Measurements from ENCODE around the gene CACUL1.
"Not testable (repeated sequence)": the region's sequence is repeated elsewhere in the genome, so short reads cannot be mapped to it uniquely, and the experiment has no call there.

Gene CACUL1

GRCh38 chr10:118672766-118673715 is 81.7 kb downstream of the CACUL1 start:
- Histone ChIP-seq H3K9me3 (replicated peaks in 1 of 11) (no peaks in the 10 kb centered on the region), H3K36me3 (peaks cover 0 to 34% (median 8%) of the 10 kb centered on the region in 11 experiments; a peak in 9 of 22 replicates), H3K27ac (no peak overlapping the region), H3K27me3 (no peaks in the 10 kb centered on the region), H3K4me3 (no peak overlapping the region), H4K20me1 (peaks cover 0 to 26% (median 9%) of the 10 kb centered on the region in 11 experiments; a peak in 9 of 22 replicates), H3K9ac (no peak overlapping the region), H3K4me1 (peaks cover 23 to 27% (median 25%) of the 10 kb centered on the region in 10 experiments), H3K4me2 (no peak overlapping the region)
- TF ChIP-seq Cebpa-rat (IDR thresholded peaks at IDR 0.05): no peak

GRCh38 chr10:118672153-118672552 is 82.6 kb downstream of the CACUL1 start:
- peaks cover 23 to 27% (median 25%) of the 10 kb centered on the region in 10 experiments for H3K4me1 ChIP-seq
- no peak overlapping the region for H3K27ac ChIP-seq
- H4K20me1 ChIP-seq: peaks cover 0 to 28% (median 9%) of the 10 kb centered on the region in 11 experiments; a peak in 9 of 22 replicates
- no peaks in the 10 kb centered on the region for H3K9me3 ChIP-seq (replicated peaks in 1 of 11)
- H3K36me3 ChIP-seq: peaks cover 0 to 28% (median 8%) of the 10 kb centered on the region in 11 experiments; a peak in 8 of 22 replicates
- H3K27me3 ChIP-seq: no peaks in the 10 kb centered on the region
- H3K4me2 ChIP-seq: no peak overlapping the region
- TF ChIP-seq Cebpa-rat (IDR thresholded peaks at IDR 0.05): no peak
- no peak overlapping the region for H3K4me3 ChIP-seq
- H3K9ac ChIP-seq: no peak overlapping the region

GRCh38 chr10:118671221-118671620 is 83.5 kb downstream of the CACUL1 start:
- H3K9ac ChIP-seq; H3K4me2 ChIP-seq; H3K27me3 ChIP-seq; H3K27ac ChIP-seq; H3K4me3 ChIP-seq; H3K9me3 ChIP-seq (replicated peaks in 1 of 11): not testable (repeated sequence)
- H3K4me1 ChIP-seq: peaks cover 23 to 27% (median 25%) of the 10 kb centered on the region in 10 experiments
- peaks cover 0 to 28% (median 8%) of the 10 kb centered on the region in 11 experiments; a peak in 8 of 22 replicates for H3K36me3 ChIP-seq
- peaks cover 0 to 28% (median 9%) of the 10 kb centered on the region in 11 experiments; a peak in 9 of 22 replicates for H4K20me1 ChIP-seq

- Histone ChIP-seq H3K36me3 (peaks cover 0 to 23% (median 7%) of the 10 kb centered on the region in 11 experiments; a peak in 8 of 22 replicates), H3K9me3 (replicated peaks in 1 of 11) (no peaks in the 10 kb centered on the region), H3K4me2 (peak overlapping the region; percentile 52 to 89 (median 76)), H3K27me3 (no peaks in the 10 kb centered on the region), H3K27ac (no peak overlapping the region), H3K4me3 (no peak overlapping the region), H3K9ac (peak overlapping the region in 1 of 11 experiments; percentile 38; a peak in 2 of 22 replicates), H3K4me1 (peaks cover 23 to 27% (median 25%) of the 10 kb centered on the region in 10 experiments), H4K20me1 (peaks cover 0 to 28% (median 9%) of the 10 kb centered on the region in 11 experiments; a peak in 9 of 22 replicates)
- no peak for TF ChIP-seq Cebpa-rat (IDR thresholded peaks at IDR 0.05)
These were observed 84.2 kb downstream of the CACUL1 start for GRCh38 chr10:118670472-118671124.

- TF ChIP-seq Cebpa-rat (IDR thresholded peaks at IDR 0.05): no peak
These were observed 84.9 kb downstream of the CACUL1 start for GRCh38 chr10:118669835-118670234.

GRCh38 chr10:118669020-118669791 is 85.6 kb downstream of the CACUL1 start:
- peak overlapping the region; percentile 52 to 89 (median 76) for H3K4me2 ChIP-seq
- H3K27me3 ChIP-seq: no peaks in the 10 kb centered on the region
- peaks cover 23 to 27% (median 25%) of the 10 kb centered on the region in 10 experiments for H3K4me1 ChIP-seq
- H3K36me3 ChIP-seq: peaks cover 0 to 10% (median 2%) of the 10 kb centered on the region in 11 experiments; a peak in 6 of 22 replicates
- H4K20me1 ChIP-seq: peaks cover 0 to 28% (median 9%) of the 10 kb centered on the region in 11 experiments; a peak in 9 of 22 replicates
- TF ChIP-seq Cebpa-rat (IDR thresholded peaks at IDR 0.05): no peak
- no peak overlapping the region for H3K4me3 ChIP-seq
- H3K27ac ChIP-seq: peak overlapping the region in 4 of 11 experiments; percentile 8 to 35 (median 18); a peak in 2 of 22 replicates
- H3K9ac ChIP-seq: peak overlapping the region in 8 of 11 experiments; percentile 5 to 58 (median 28); a peak in 12 of 22 replicates
- H3K9me3 ChIP-seq (replicated peaks in 1 of 11): no peaks in the 10 kb centered on the region

More at GRCh38 chr10:118669835-118670234, 84.9 kb downstream of the CACUL1 start:
- H3K4me3 ChIP-seq: no peak overlapping the region
- H3K4me1 ChIP-seq: peaks cover 23 to 27% (median 25%) of the 10 kb centered on the region in 10 experiments
- H3K27me3 ChIP-seq: no peaks in the 10 kb centered on the region
- peaks cover 0 to 16% (median 5%) of the 10 kb centered on the region in 11 experiments; a peak in 6 of 22 replicates for H3K36me3 ChIP-seq
- H3K4me2 ChIP-seq: peak overlapping the region; percentile 52 to 89 (median 76)
- H3K9ac ChIP-seq: peak overlapping the region in 8 of 11 experiments; percentile 5 to 51 (median 27); a peak in 9 of 22 replicates
- H3K27ac ChIP-seq: peak overlapping the region in 1 of 11 experiments; percentile 35; a peak in 1 of 22 replicates
- H3K9me3 ChIP-seq (replicated peaks in 1 of 11): no peaks in the 10 kb centered on the region
- peaks cover 0 to 28% (median 9%) of the 10 kb centered on the region in 11 experiments; a peak in 9 of 22 replicates for H4K20me1 ChIP-seq

GRCh38 chr10:118668228-118668952 is 86.4 kb downstream of the CACUL1 start:
- Histone ChIP-seq H3K4me1 (peaks cover 23 to 27% (median 25%) of the 10 kb centered on the region in 10 experiments), H3K36me3 (0 out of 22 replicates have a peak, but pooled peaks cover 0 to 1% (median 0%) of the 10 kb centered on the region in 11 experiments), H3K9me3 (replicated peaks in 1 of 11) (no peaks in the 10 kb centered on the region), H3K27me3 (no peaks in the 10 kb centered on the region), H3K4me2 (peak overlapping the region; percentile 52 to 89 (median 76)), H3K9ac (peak overlapping the region in 1 of 11 experiments; percentile 5; a peak in 1 of 22 replicates), H3K27ac (no peak overlapping the region), H4K20me1 (peaks cover 0 to 28% (median 9%) of the 10 kb centered on the region in 11 experiments; a peak in 9 of 22 replicates), H3K4me3 (no peak overlapping the region)
- TF ChIP-seq Cebpa-rat (IDR thresholded peaks at IDR 0.05): no peak

Measured in BLaER1 treated with 17β-estradiol and CSF1 and Interleukin-3, amounts not matched to agents 10 nM and 100 nM (cell line).